ENCODE results near the gene CRELD1.
A peak's percentile ranks its signal among the peaks of the same experiment; 100 is the strongest.

- TF ChIP-seq LCOR (CRISPR knock-in tag; IDR thresholded peaks at IDR 0.05) (peak; percentile 46; the same call in 1 of the 2 replicates), SIN3A (IDR thresholded peaks at IDR 0.05; ENCODE audit: borderline replicate concordance in 2 of 2, control insufficient read depth in 1 of 2, low read depth in 2 of 2, low read length in 2 of 2) (no peak), POLR2G (IDR thresholded peaks at IDR 0.05; ENCODE audit: low read depth, low read length) (no peak)
Measured at GRCh38 chr3:9978710-9979305, 45.2 kb downstream of the CRELD1 start.
